Measurements from ENCODE around the gene DGKB.

Gene DGKB

GRCh38 chr7:14184292-14184864 is 718.2 kb downstream of the DGKB start:
- TF ChIP-seq CTCF (IDR thresholded peaks at IDR 0.05; ENCODE audit: low read depth, low read length), result no peak
- DNase-seq (ENCODE audit: extremely low read depth, low read depth), result no peak

- DNase-seq (ENCODE audit: extremely low read depth, low read depth), result no peak
- no peak for TF ChIP-seq CTCF (IDR thresholded peaks at IDR 0.05; ENCODE audit: low read depth, low read length)
These were observed 722.8 kb downstream of the DGKB start for GRCh38 chr7:14179781-14180180.

- no peak for TF ChIP-seq CTCF (IDR thresholded peaks at IDR 0.05; ENCODE audit: low read depth, low read length)
- no peak for DNase-seq (ENCODE audit: extremely low read depth, low read depth)
These were observed 724.7 kb downstream of the DGKB start for GRCh38 chr7:14177876-14178275.

GRCh38 chr7:14170872-14171271 is 731.7 kb downstream of the DGKB start:
- no peak for TF ChIP-seq CTCF (IDR thresholded peaks at IDR 0.05; ENCODE audit: low read depth, low read length)
- no peak for DNase-seq (ENCODE audit: extremely low read depth, low read depth)

GRCh38 chr7:14158111-14158510 is 744.4 kb downstream of the DGKB start:
- no peak for TF ChIP-seq CTCF (IDR thresholded peaks at IDR 0.05; ENCODE audit: low read depth, low read length)
- DNase-seq (ENCODE audit: extremely low read depth, low read depth), result no peak

GRCh38 chr7:14156436-14156835 is 746.1 kb downstream of the DGKB start:
- DNase-seq (ENCODE audit: extremely low read depth, low read depth), result no peak

GRCh38 chr7:14148974-14149373 is 753.6 kb downstream of the DGKB start:
- DNase-seq (ENCODE audit: extremely low read depth, low read depth), result no peak

More at GRCh38 chr7:14156436-14156835, 746.1 kb downstream of the DGKB start:
- TF ChIP-seq CTCF (IDR thresholded peaks at IDR 0.05; ENCODE audit: low read depth, low read length), result no peak

More at GRCh38 chr7:14148974-14149373, 753.6 kb downstream of the DGKB start:
- TF ChIP-seq CTCF (IDR thresholded peaks at IDR 0.05; ENCODE audit: low read depth, low read length), result no peak
